ENCODE results near the gene CANX.

CANX gene

DNA sequence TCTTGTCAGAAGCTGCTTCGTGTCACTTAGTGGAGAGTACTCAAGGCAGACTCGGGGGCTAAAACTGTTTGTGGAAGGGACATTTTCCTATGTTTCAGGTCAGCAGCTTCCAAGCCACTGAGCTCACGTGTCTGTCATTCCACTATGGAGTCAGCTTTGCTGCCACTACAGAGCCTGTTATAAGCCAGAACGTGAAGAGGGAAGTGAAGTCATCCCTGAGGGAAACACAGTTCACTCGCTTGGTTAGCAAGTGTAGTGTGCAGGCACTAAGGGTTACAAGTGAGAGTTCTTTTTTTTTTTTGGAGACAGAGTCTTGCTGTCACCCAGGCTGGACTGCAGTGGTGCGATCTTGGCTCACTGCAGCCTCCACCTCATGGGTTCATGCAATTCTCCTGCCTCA lies 70.5 kb downstream of the CANX start:
- no peak overlapping the region for H3K27ac ChIP-seq
- TF ChIP-seq, protein P1, sequence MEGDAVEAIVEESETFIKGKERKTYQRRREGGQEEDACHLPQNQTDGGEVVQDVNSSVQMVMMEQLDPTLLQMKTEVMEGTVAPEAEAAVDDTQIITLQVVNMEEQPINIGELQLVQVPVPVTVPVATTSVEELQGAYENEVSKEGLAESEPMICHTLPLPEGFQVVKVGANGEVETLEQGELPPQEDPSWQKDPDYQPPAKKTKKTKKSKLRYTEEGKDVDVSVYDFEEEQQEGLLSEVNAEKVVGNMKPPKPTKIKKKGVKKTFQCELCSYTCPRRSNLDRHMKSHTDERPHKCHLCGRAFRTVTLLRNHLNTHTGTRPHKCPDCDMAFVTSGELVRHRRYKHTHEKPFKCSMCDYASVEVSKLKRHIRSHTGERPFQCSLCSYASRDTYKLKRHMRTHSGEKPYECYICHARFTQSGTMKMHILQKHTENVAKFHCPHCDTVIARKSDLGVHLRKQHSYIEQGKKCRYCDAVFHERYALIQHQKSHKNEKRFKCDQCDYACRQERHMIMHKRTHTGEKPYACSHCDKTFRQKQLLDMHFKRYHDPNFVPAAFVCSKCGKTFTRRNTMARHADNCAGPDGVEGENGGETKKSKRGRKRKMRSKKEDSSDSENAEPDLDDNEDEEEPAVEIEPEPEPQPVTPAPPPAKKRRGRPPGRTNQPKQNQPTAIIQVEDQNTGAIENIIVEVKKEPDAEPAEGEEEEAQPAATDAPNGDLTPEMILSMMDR (conservative IDR thresholded peaks at IDR 0.05), result no peak

DNA sequence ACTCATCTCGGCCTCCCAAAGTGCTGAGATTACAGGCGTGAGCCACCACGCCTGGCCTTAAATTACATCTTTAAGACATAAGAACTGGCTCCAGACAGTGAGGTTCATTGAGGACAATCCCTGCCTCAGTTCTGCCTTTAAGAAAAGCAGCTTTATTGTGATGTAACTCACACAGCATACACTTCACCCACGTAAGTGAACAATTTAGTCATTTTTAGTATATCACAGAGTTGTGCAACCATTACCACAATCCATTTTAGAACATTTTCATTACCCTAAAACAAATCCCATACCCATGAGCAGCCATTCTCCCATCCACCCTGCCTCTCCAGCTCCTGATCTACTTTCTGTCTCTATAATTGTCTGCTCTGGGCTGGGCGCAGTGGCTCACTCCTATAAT lies 71.0 kb downstream of the CANX start:
- H3K27ac ChIP-seq, result no peak overlapping the region

DNA sequence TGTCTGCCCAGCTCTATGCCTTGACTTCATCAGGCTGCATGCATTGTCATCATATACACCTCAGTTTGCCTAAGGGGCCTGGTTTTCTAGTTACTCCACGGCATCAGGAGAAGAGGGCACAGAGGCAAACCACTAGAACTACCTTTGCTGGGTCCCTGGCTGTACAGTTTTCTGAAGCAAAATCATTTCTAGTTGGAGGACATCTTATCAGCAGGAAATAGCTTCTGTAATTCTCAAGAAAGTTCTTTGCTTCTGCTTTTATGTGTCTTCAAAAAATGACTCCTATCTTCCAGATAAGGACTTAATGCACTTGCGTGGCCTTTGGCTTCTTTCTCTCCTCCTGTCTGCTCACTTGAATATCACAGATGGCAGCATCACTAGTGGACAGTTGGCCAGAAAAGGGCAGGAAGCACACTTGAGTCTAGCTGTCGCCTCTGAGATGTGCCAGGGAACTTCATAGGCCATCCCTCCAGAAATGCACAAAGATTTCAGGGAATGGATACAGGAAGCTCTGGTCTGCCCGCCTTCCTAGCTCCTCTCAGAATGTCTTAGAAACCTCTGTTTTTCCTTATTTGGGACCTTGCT lies 72.6 kb downstream of the CANX start:
- H3K27ac ChIP-seq, result no peak overlapping the region
- TF ChIP-seq, protein P1 (conservative IDR thresholded peaks at IDR 0.05), result no peak
- no peak for TF ChIP-seq ZFX (IDR thresholded peaks at IDR 0.05)

More for the DNA sequence above, 71.0 kb downstream of the CANX start:
- TF ChIP-seq, protein P1 (conservative IDR thresholded peaks at IDR 0.05), result no peak
- no peak for TF ChIP-seq ZFX (IDR thresholded peaks at IDR 0.05)

GRCh38 chr5:179772351-179772750 lies 73.6 kb downstream of the CANX start:
- no peak overlapping the region for H3K27ac ChIP-seq
- TF ChIP-seq, protein P1 (conservative IDR thresholded peaks at IDR 0.05), result no peak
- TF ChIP-seq ZFX (IDR thresholded peaks at IDR 0.05), result no peak

DNA sequence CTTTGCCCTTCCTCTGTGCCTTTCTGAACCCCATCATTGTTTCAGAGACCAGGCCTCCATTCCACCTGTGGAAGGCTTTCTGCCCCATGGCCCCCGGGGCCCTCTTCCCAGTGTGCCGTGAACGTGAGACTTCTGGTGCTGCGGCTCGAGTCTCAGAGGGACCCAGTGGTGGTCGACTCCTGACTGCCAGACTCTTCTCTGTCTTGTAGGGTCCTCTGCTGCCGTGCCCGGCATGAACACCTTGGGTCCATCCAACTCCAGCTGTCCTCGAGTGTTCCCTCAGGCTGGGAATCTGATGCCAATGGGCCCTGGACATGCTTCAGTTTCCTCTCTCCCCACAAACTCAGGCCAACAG lies 74.9 kb downstream of the CANX start:
- H3K27ac ChIP-seq, result no peak overlapping the region
- no peak for TF ChIP-seq ZFX (IDR thresholded peaks at IDR 0.05)
- TF ChIP-seq, protein P1 (conservative IDR thresholded peaks at IDR 0.05), result no peak

GRCh38 chr5:179774442-179774841 lies 75.7 kb downstream of the CANX start:
- TF ChIP-seq ZFX (IDR thresholded peaks at IDR 0.05), result no peak
- TF ChIP-seq, protein P1 (conservative IDR thresholded peaks at IDR 0.05), result no peak
- H3K27ac ChIP-seq, result no peak overlapping the region

DNA sequence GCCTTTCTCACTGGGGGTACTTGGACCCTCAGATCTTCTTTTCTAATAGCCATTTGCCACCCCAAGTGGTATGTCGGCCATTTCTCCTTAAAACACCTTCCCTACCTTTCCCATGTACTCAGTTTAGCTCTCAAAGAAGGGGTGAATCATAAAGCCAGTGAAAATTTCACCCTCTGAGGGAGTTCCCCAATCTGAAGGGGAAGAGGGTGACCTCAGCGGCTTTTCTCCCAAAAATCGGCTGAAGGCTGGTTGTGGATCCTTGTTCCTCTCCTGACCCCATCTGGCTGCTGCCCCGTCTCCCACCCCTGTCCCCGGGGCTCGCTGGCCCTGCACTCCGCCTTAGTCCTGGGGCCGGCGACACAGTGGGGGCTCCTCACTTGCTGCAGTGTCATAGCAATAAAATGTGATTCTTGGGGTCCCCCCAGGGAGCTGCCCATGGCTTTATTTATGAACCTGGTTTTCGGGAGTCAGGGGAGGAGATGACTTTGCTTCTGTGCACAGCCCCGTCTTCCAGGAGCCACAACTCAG lies 77.7 kb downstream of the CANX start:
- TF ChIP-seq ZFX (IDR thresholded peaks at IDR 0.05), result no peak
- TF ChIP-seq, protein P1 (conservative IDR thresholded peaks at IDR 0.05), result no peak
- no peak overlapping the region for H3K27ac ChIP-seq
